HepG2 (cell line): ENCODE data around the gene SNX3. TPM values are rescaled to one million over a fixed set of nuclear protein-coding genes. Genes with fewer than 3 reads are reported as not detected.

Source experiments
- CHD4 ChIP-seq: fragments of 200-600 bp; sonication (generic); IDR thresholded peaks from 2 replicates; pipeline ENCODE4 v1.7.0; 2017; ENCODE audit warnings: mild to moderate bottlenecking, low read length, borderline replicate concordance
- FOXO1 ChIP-seq: sonication (generic); formaldehyde crosslinking; IDR thresholded peaks from 2 replicates; pipeline ENCODE4 v1.4.0; 2020; ENCODE audit warnings: missing genetic modification reagents
- HBP1 ChIP-seq: IDR thresholded peaks from 2 replicates; pipeline ENCODE4 v1.6.1; 2016; ENCODE audit warnings: low read depth, control low read depth
- HNRNPK ChIP-seq: fragments of 200-400 bp; formaldehyde crosslinking; IDR thresholded peaks from 2 replicates; pipeline ENCODE4 v1.6.1; 2018; ENCODE audit warnings: low read length, low read depth, moderate library complexity, mild to moderate bottlenecking; ENCODE audit not compliant: poor library complexity, severe bottlenecking
- JUND ChIP-seq: sonication (generic); formaldehyde crosslinking; IDR thresholded peaks from 2 replicates; pipeline ENCODE4 v1.8.0; 2022; ENCODE audit warnings: mild to moderate bottlenecking, missing genetic modification reagents
- KDM5B ChIP-seq: sonication (generic); formaldehyde crosslinking; IDR thresholded peaks from 2 replicates; pipeline ENCODE4 v1.4.0; 2020; ENCODE audit warnings: missing genetic modification reagents, mild to moderate bottlenecking, borderline replicate concordance
- LCORL ChIP-seq, 2 experiments: fragments of 450-650 bp in 1 of 2; sonication (generic) in 1 of 2; formaldehyde crosslinking in 1 of 2; IDR thresholded peaks; 2 replicates each; pipeline versions ENCODE4 v1.5.0 to v1.6.1; 2017 to 2020; ENCODE audit warnings: antibody characterized with exemption in 1 of 2, missing genetic modification reagents in 1 of 2
- NCOA1 ChIP-seq: sonication (generic); formaldehyde crosslinking; IDR thresholded peaks from 2 replicates; pipeline ENCODE4 v1.9.0; 2021; ENCODE audit warnings: missing genetic modification reagents
- REST ChIP-seq, 2 experiments: IDR thresholded peaks; 2 replicates each; pipeline ENCODE4 v1.6.1; 2011 to 2012; ENCODE audit warnings: low read length in 2 of 2, borderline replicate concordance in 1 of 2, low read depth in 1 of 2, mild to moderate bottlenecking in 1 of 2, moderate library complexity in 1 of 2
- USF2 ChIP-seq, 2 experiments: sonication (generic) in 1 of 2; formaldehyde crosslinking in 1 of 2; IDR thresholded peaks; 2 replicates each; pipeline versions ENCODE4 v1.5.1 to v1.6.1; 2011 to 2020; ENCODE audit warnings: borderline replicate concordance in 1 of 2, low read depth in 1 of 2, low read length in 1 of 2, mild to moderate bottlenecking in 1 of 2, missing genetic modification reagents in 1 of 2, moderate library complexity in 1 of 2
- ZBTB1 ChIP-seq: sonication (generic); formaldehyde crosslinking; IDR thresholded peaks from 2 replicates; pipeline ENCODE4 v1.4.0; 2020; ENCODE audit warnings: missing genetic modification reagents, borderline replicate concordance
- ZMYM3 ChIP-seq: sonication (generic); formaldehyde crosslinking; IDR thresholded peaks from 2 replicates; pipeline ENCODE4 v1.5.1; 2020; ENCODE audit warnings: mild to moderate bottlenecking, missing genetic modification reagents
- ZNF10 ChIP-seq: sonication (generic); formaldehyde crosslinking; IDR thresholded peaks from 2 replicates; pipeline ENCODE4 v1.4.0; 2020; ENCODE audit warnings: mild to moderate bottlenecking, low read depth, missing genetic modification reagents, borderline replicate concordance
- ZNF609 ChIP-seq: sonication (generic); formaldehyde crosslinking; IDR thresholded peaks from 2 replicates; pipeline ENCODE4 v1.4.0; 2020; ENCODE audit warnings: mild to moderate bottlenecking, missing genetic modification reagents, borderline replicate concordance
- polyA plus RNA-seq, 8 experiments: library from polyadenylated mRNA; depleted of rRNA in 3 of 8; stranded (reverse) in 7 of 8; unstranded in 1 of 8; fragments of >200 nt; fragmentation: Illumina TruSeq in 4 of 8; extraction: Trizol in 4 of 8; gene quantifications; 2 replicates each; pipeline versions ENCODE4 v1.2.1 to v1.2.3, GENCODE V29; 2011 to 2016; ENCODE audit warnings: low read depth in 4 of 8, missing spikeins in 1 of 8, mixed read lengths in 1 of 8; ENCODE audit not compliant: insufficient read depth in 1 of 8
- total RNA-seq, 5 experiments: library from RNA; depleted of rRNA; stranded (reverse); fragments of >200 nt; fragmentation: Illumina TruSeq; extraction: Trizol; gene quantifications; 2 replicates each; pipeline ENCODE4 v1.2.3, GENCODE V29; 2016; ENCODE audit warnings: low read depth in 1 of 5

SNX3 gene
- total and polyA plus RNA-seq, 2 of the 13 experiments (the other 11 are each of a cell fraction or from before 2014, with no cell fraction given), result 84.9 to 226 TPM

- TF ChIP-seq REST (IDR thresholded peaks at IDR 0.05; ENCODE audit: borderline replicate concordance in 1 of 2, low read depth in 1 of 2, low read length in 2 of 2) (peak in 1 of 2 experiments; percentile 62; a peak in 1 of 4 replicates), ZNF609 (no peak; the same call in 1 of the 2 replicates), JUND (no peak), FOXO1 (CRISPR knock-in tag) (peak; percentile 61), NCOA1 (peak; percentile 89; the same call in 1 of the 2 replicates), CHD4 (no peak), ZBTB1 (CRISPR knock-in tag) (no peak), KDM5B (peak; percentile 72; the same call in 1 of the 2 replicates), HNRNPK (peak; percentile 77), ZNF10 (no peak), HBP1 (CRISPR knock-in tag) (no peak), USF2 (IDR thresholded peaks at IDR 0.05; ENCODE audit: low read depth, low read length) (no peak), USF2 (CRISPR knock-in tag; IDR thresholded peaks at IDR 0.05; ENCODE audit: borderline replicate concordance) (no peak), LCORL (IDR thresholded peaks at IDR 0.05) (no peak), LCORL (CRISPR knock-in tag; IDR thresholded peaks at IDR 0.05) (peak; percentile 84), ZMYM3 (CRISPR knock-in tag) (peak; percentile 38; the same call in 1 of the 2 replicates)
Observed at GRCh38 chr6:108260809-108261569, at the start of gene SNX3 (continued).
